Caco-2 (cell line): ENCODE measurements around the gene RFX4. TPM values are rescaled to one million over a fixed set of nuclear protein-coding genes. Genes with fewer than 3 reads are reported as not detected.
A peak's percentile ranks its signal among the peaks of the same experiment; 100 is the strongest.

ENCODE experiments used
- BruUV-seq: library from RNA; stranded (reverse); fragments of 400-500 nt; replicated peaks from 2 replicates; lab custom pipeline; 2021; lab: Mats Ljungman, UMichigan
- CTCF ChIA-PET: fragments of 300-600 bp; sonication (Branson Sonifier 250); formaldehyde crosslinking; loops from one replicate; lab custom pipeline; 2022; ENCODE audit warnings: antibody characterized with exemption; lab: Charles Lee
- POLR2A ChIA-PET: fragments of 300-600 bp; sonication (Branson Sonifier 250); formaldehyde crosslinking; loops from one replicate; lab custom pipeline; 2022; ENCODE audit warnings: antibody characterized with exemption; lab: Charles Lee
- DNase-seq, 2 experiments: peaks; one replicate each; pipeline versions ENCODE4 v3.0.0 to v3.0.0-alpha.2; 2020 to 2022
- H3K27me3 ChIP-seq: replicated peaks from 2 replicates; pipeline ENCODE4 v1.6.0; 2011; ENCODE audit warnings: low read length; ENCODE audit not compliant: control insufficient read depth, insufficient read depth
- H3K36me3 ChIP-seq: 2 replicates; pipeline ENCODE4 v1.5.1; 2011; ENCODE audit warnings: low read length; ENCODE audit not compliant: control insufficient read depth, insufficient read depth
- H3K4me1 ChIP-seq: fragments of 250-450 bp; sonication (Bioruptor Pico); 2 replicates; pipeline ENCODE4 v1.5.1; 2020; ENCODE audit warnings: mild to moderate bottlenecking
- H3K4me3 ChIP-seq: 2 replicates; pipeline ENCODE4 v1.5.1; 2011; ENCODE audit warnings: low read depth, mild to moderate bottlenecking, control low read depth, low read length
- H3K9me3 ChIP-seq: fragments of 250-450 bp; sonication (Bioruptor Pico); 2 replicates; pipeline ENCODE4 v1.5.1; 2020; ENCODE audit warnings: mild to moderate bottlenecking, moderate library complexity
- H3K27ac Mint-ChIP-seq: one replicate; pipeline ENCODE4 v1.8.0; 2022; ENCODE audit warnings: mixed read lengths; ENCODE audit not compliant: unreplicated experiment
- H3K27me3 Mint-ChIP-seq: one replicate; pipeline ENCODE4 v1.8.0; 2022; ENCODE audit warnings: mixed read lengths; ENCODE audit not compliant: insufficient read depth, unreplicated experiment
- H3K36me3 Mint-ChIP-seq: one replicate; pipeline ENCODE4 v1.8.0; 2022; ENCODE audit warnings: mild to moderate bottlenecking, mixed read lengths; ENCODE audit not compliant: insufficient read depth, unreplicated experiment
- H3K4me1 Mint-ChIP-seq: one replicate; pipeline ENCODE4 v1.8.0; 2022; ENCODE audit warnings: low read depth, mixed read lengths; ENCODE audit not compliant: unreplicated experiment
- H3K4me3 Mint-ChIP-seq: one replicate; pipeline ENCODE4 v1.8.0; 2022; ENCODE audit warnings: mild to moderate bottlenecking, moderate library complexity, mixed read lengths; ENCODE audit not compliant: unreplicated experiment
- H3K9me3 Mint-ChIP-seq: one replicate; pipeline ENCODE4 v1.8.0; 2022; ENCODE audit warnings: mixed read lengths; ENCODE audit not compliant: unreplicated experiment
- CTCF ChIP-seq, 2 experiments: fragments of 200-600 bp in 1 of 2; IDR thresholded peaks; 1 replicate in 1 of 2; 2 replicates in 1 of 2; pipeline versions ENCODE4 v1.5.1 to v1.8.0; 2011 to 2022; ENCODE audit warnings: antibody characterized with exemption in 1 of 2, control low read depth in 1 of 2, inconsistent platforms in 1 of 2, low read depth in 1 of 2, low read length in 1 of 2, mild to moderate bottlenecking in 1 of 2, moderate library complexity in 1 of 2; ENCODE audit not compliant: insufficient read depth in 1 of 2, severe bottlenecking in 1 of 2, unreplicated experiment in 1 of 2
- intact Hi-C: fragments of 100-400 bp; cut with micrococcal nuclease; formaldehyde crosslinking; loops from one replicate; pipeline ENCODE4 v1.10.0; 2022; ENCODE audit not compliant: unreplicated experiment
- total RNA-seq: library from RNA; stranded (reverse); gene quantifications from 2 replicates; pipeline ENCODE4 v1.2.3, GENCODE V29; 2022

RFX4 gene
- total RNA-seq, 1 experiment from 2014 or later, result not detected

- CTCF ChIA-PET, result no interaction called here
- intact Hi-C loops, result no loop called here
- BruUV-seq, result no TSS peak
Measured at GRCh38 chr12:106581543-106582248, 1.1 kb upstream of the RFX4 start.

GRCh38 chr12:106582249-106582591 is 584 bp upstream of the RFX4 start:
- 0 out of 2 replicates have a peak, but pooled peaks cover 4% of the 10 kb centered on the region for H3K4me1 ChIP-seq
- Mint-ChIP-seq H3K9me3 (no peaks in the 10 kb centered on the region), H3K4me3 (peak overlapping the region; percentile 58), H3K4me1 (peaks cover 17% of the 10 kb centered on the region), H3K27me3 (peaks cover 42% of the 10 kb centered on the region), H3K27ac (no peak overlapping the region), H3K36me3 (no peaks in the 10 kb centered on the region)
- no TSS peak for BruUV-seq
- H3K36me3 ChIP-seq, result no peaks in the 10 kb centered on the region
- no peaks in the 10 kb centered on the region for H3K9me3 ChIP-seq
- H3K4me3 ChIP-seq, result no peak overlapping the region
- CTCF ChIA-PET, result no interaction called here
- DNase-seq, result no peak
- peaks cover 7% of the 10 kb centered on the region for H3K27me3 ChIP-seq
- no peak for TF ChIP-seq CTCF (IDR thresholded peaks at IDR 0.05; ENCODE audit: insufficient read depth in 1 of 2, low read depth in 1 of 2, low read length in 1 of 2, severe bottlenecking in 1 of 2, unreplicated experiment in 1 of 2)
- intact Hi-C loops, result no loop called here
- POLR2A ChIA-PET, result no interaction called here

More at GRCh38 chr12:106581543-106582248, 1.1 kb upstream of the RFX4 start:
- DNase-seq, result peak in 1 of 2 experiments; percentile 45
- Histone ChIP-seq H3K4me3 (peak overlapping the region; percentile 11), H3K4me1 (0 out of 2 replicates have a peak, but pooled peaks cover 4% of the 10 kb centered on the region), H3K9me3 (no peaks in the 10 kb centered on the region), H3K36me3 (no peaks in the 10 kb centered on the region), H3K27me3 (peaks cover 7% of the 10 kb centered on the region)
- no peaks in the 10 kb centered on the region for H3K9me3 Mint-ChIP-seq
- POLR2A ChIA-PET, result no interaction called here
- H3K36me3 Mint-ChIP-seq, result no peaks in the 10 kb centered on the region
- peaks cover 42% of the 10 kb centered on the region for H3K27me3 Mint-ChIP-seq
- H3K27ac Mint-ChIP-seq, result no peak overlapping the region
- H3K4me1 Mint-ChIP-seq, result peaks cover 17% of the 10 kb centered on the region
- peak overlapping the region; percentile 58 for H3K4me3 Mint-ChIP-seq
- TF ChIP-seq CTCF (IDR thresholded peaks at IDR 0.05; ENCODE audit: insufficient read depth in 1 of 2, low read depth in 1 of 2, low read length in 1 of 2, severe bottlenecking in 1 of 2, unreplicated experiment in 1 of 2), result no peak

GRCh38 chr12:106583242-106584103 is 669 bp downstream of the RFX4 start:
- H3K27me3 Mint-ChIP-seq, result peaks cover 37% of the 10 kb centered on the region
- no TSS peak for BruUV-seq
- H3K9me3 Mint-ChIP-seq, result no peaks in the 10 kb centered on the region
- H3K4me1 Mint-ChIP-seq, result peaks cover 17% of the 10 kb centered on the region
- H3K4me1 ChIP-seq, result 0 out of 2 replicates have a peak, but pooled peaks cover 4% of the 10 kb centered on the region
- POLR2A ChIA-PET, result no interaction called here
- H3K27ac Mint-ChIP-seq, result no peak overlapping the region
- H3K27me3 ChIP-seq, result peaks cover 7% of the 10 kb centered on the region
- CTCF ChIA-PET, result no interaction called here
- H3K4me3 Mint-ChIP-seq, result peak overlapping the region; percentile 71
- H3K4me3 ChIP-seq, result peak overlapping the region; percentile 28
- intact Hi-C loops, result no loop called here
- H3K36me3 ChIP-seq, result no peaks in the 10 kb centered on the region
- no peaks in the 10 kb centered on the region for H3K36me3 Mint-ChIP-seq
- no peaks in the 10 kb centered on the region for H3K9me3 ChIP-seq
- TF ChIP-seq CTCF (IDR thresholded peaks at IDR 0.05; ENCODE audit: insufficient read depth in 1 of 2, low read depth in 1 of 2, low read length in 1 of 2, severe bottlenecking in 1 of 2, unreplicated experiment in 1 of 2), result no peak
- DNase-seq, result peak in 1 of 2 experiments; percentile 14
